IMR-90 (cell line): ENCODE results near the gene MYL10. TPM values are rescaled to one million over a fixed set of nuclear protein-coding genes. Genes with fewer than 3 reads are reported as not detected.
"Not testable (repeated sequence)": the region's sequence is repeated elsewhere in the genome, so short reads cannot be mapped to it uniquely, and the experiment has no call there.

Experiments used
- ATAC-seq: fragments of 200-7000 bp; cut with Tn5 transposase; 2 replicates; pipeline ENCODE4 v1.9.1; 2020; ENCODE audit warnings: low read depth, mild to moderate bottlenecking, moderate library complexity
- BruUV-seq: library from RNA; stranded (reverse); fragments of 400-500 nt; replicated peaks from 2 replicates; lab custom pipeline; 2021; lab: Mats Ljungman, UMichigan
- CTCF ChIA-PET: fragments of 300-600 bp; formaldehyde crosslinking; extraction: SDS; loops from one replicate; lab custom pipeline; 2021; ENCODE audit warnings: antibody characterized with exemption; lab: Yijun Ruan, JAX
- POLR2A ChIA-PET: fragments of 300-600 bp; sonication (Branson Sonifier 250); formaldehyde crosslinking; loops from one replicate; lab custom pipeline; 2022; ENCODE audit warnings: antibody characterized with exemption; ENCODE audit not compliant: unreplicated experiment; lab: Charles Lee
- DNase-seq: peaks from one replicate; pipeline ENCODE4 v3.0.0; 2013
- H2AFZ ChIP-seq: replicated peaks from 2 replicates; pipeline ENCODE3; 2013; ENCODE audit warnings: low read length, mild to moderate bottlenecking; ENCODE audit not compliant: poor library complexity
- H2AK5ac ChIP-seq: 2 replicates; pipeline ENCODE4 v1.6.1; 2013; ENCODE audit warnings: low read depth, low read length, inconsistent platforms
- H2AK9ac ChIP-seq: replicated peaks from 2 replicates; pipeline ENCODE3; 2013; ENCODE audit warnings: mild to moderate bottlenecking, low read depth, low read length, moderate library complexity; ENCODE audit not compliant: poor library complexity
- H2BK120ac ChIP-seq: 2 replicates; pipeline ENCODE4 v1.6.1; 2013; ENCODE audit warnings: low read depth, low read length, inconsistent platforms
- H2BK15ac ChIP-seq: 3 replicates; pipeline ENCODE4 v1.6.1; 2013; ENCODE audit warnings: low read depth, low read length, inconsistent platforms
- H2BK20ac ChIP-seq: 2 replicates; pipeline ENCODE4 v1.6.1; 2013; ENCODE audit warnings: low read depth, mild to moderate bottlenecking, inconsistent platforms, low read length, moderate library complexity
- H2BK5ac ChIP-seq: 2 replicates; pipeline ENCODE4 v1.6.1; 2013; ENCODE audit warnings: mild to moderate bottlenecking, low read depth, low read length, inconsistent platforms; ENCODE audit not compliant: poor library complexity, severe bottlenecking
- H3K14ac ChIP-seq: replicated peaks from 2 replicates; pipeline ENCODE4 v1.6.1; 2013; ENCODE audit warnings: low read depth, low read length, inconsistent platforms
- H3K18ac ChIP-seq: 2 replicates; pipeline ENCODE4 v1.6.1; 2013; ENCODE audit warnings: low read depth, low read length, control low read depth
- H3K23ac ChIP-seq: 2 replicates; pipeline ENCODE4 v1.6.1; 2013; ENCODE audit warnings: low read depth, low read length, inconsistent platforms
- H3K27ac ChIP-seq: 2 replicates; pipeline ENCODE4 v1.5.1; 2013; ENCODE audit warnings: mild to moderate bottlenecking, control low read depth, low read length; ENCODE audit not compliant: insufficient read depth
- H3K27me3 ChIP-seq: 2 replicates; pipeline ENCODE4 v1.6.1; 2013; ENCODE audit warnings: low read length; ENCODE audit not compliant: control insufficient read depth, insufficient read depth
- H3K36me3 ChIP-seq: 2 replicates; pipeline ENCODE4 v1.6.1; 2013; ENCODE audit warnings: low read length, mixed read lengths; ENCODE audit not compliant: control insufficient read depth, insufficient read depth
- H3K4ac ChIP-seq: 2 replicates; pipeline ENCODE4 v1.6.1; 2013; ENCODE audit warnings: low read depth, low read length, inconsistent platforms
- H3K4me1 ChIP-seq: 2 replicates; pipeline ENCODE4 v1.6.1; 2013; ENCODE audit warnings: low read length, mixed read lengths; ENCODE audit not compliant: control insufficient read depth, insufficient read depth
- H3K4me2 ChIP-seq: 2 replicates; pipeline ENCODE4 v1.6.1; 2013; ENCODE audit warnings: low read depth, mild to moderate bottlenecking, control low read depth, low read length, moderate library complexity
- H3K4me3 ChIP-seq: 2 replicates; pipeline ENCODE4 v1.5.1; 2013; ENCODE audit warnings: low read depth, mild to moderate bottlenecking, control low read depth, low read length, moderate library complexity; ENCODE audit not compliant: insufficient read depth
- H3K56ac ChIP-seq: 2 replicates; pipeline ENCODE4 v1.6.1; 2013; ENCODE audit warnings: low read length, inconsistent platforms; ENCODE audit not compliant: insufficient read depth; ENCODE audit errors: extremely low read depth
- H3K79me1 ChIP-seq, 2 experiments: 2 replicates each; pipeline ENCODE4 v1.6.1; 2013; ENCODE audit warnings: low read length in 2 of 2, inconsistent platforms in 1 of 2, low read depth in 1 of 2
- H3K9ac ChIP-seq: 2 replicates; pipeline ENCODE4 v1.6.1; 2013; ENCODE audit warnings: low read depth, low read length, control low read depth
- H3K9me1 ChIP-seq: 2 replicates; pipeline ENCODE4 v1.6.1; 2013; ENCODE audit warnings: low read length, inconsistent platforms; ENCODE audit not compliant: insufficient read depth
- H3K9me3 ChIP-seq: 2 replicates; pipeline ENCODE4 v1.6.1; 2013; ENCODE audit warnings: low read length; ENCODE audit not compliant: control insufficient read depth, insufficient read depth
- H4K20me1 ChIP-seq: 2 replicates; pipeline ENCODE4 v1.6.1; 2013; ENCODE audit warnings: low read length, inconsistent platforms; ENCODE audit not compliant: insufficient read depth
- H4K5ac ChIP-seq: 2 replicates; pipeline ENCODE4 v1.6.1; 2013; ENCODE audit warnings: mild to moderate bottlenecking, low read depth, low read length, control low read depth
- H4K8ac ChIP-seq, 2 experiments: 2 replicates each; pipeline ENCODE4 v1.6.1; 2013; ENCODE audit warnings: low read depth in 2 of 2, low read length in 2 of 2, control low read depth in 1 of 2, inconsistent platforms in 1 of 2
- H4K91ac ChIP-seq: 2 replicates; pipeline ENCODE4 v1.6.1; 2013; ENCODE audit warnings: low read depth, low read length, inconsistent platforms; ENCODE audit not compliant: insufficient read depth
- WGBS, 2 experiments: methylation state at CpG; one replicate each; pipeline versions ENCODE4 v1.1.5 to v1.1.7; 2013; ENCODE audit warnings: missing lambda C conversion rate in 2 of 2; ENCODE audit not compliant: insufficient read length in 1 of 2; ENCODE audit errors: extremely low coverage in 2 of 2; 5-methylcytosine and 5-hydroxymethylcytosine counted together
- dilution Hi-C: fragments of 300-500 bp; cut with HindIII; formaldehyde crosslinking; loops from one replicate; pipeline ENCODE4 v1.14.3; 2018; ENCODE audit warnings: low sequenced_read_pairs; ENCODE audit not compliant: unreplicated experiment
- in situ Hi-C: fragments of 300-500 bp; cut with MboI; formaldehyde crosslinking; loops from 3 replicates; pipeline ENCODE4 v1.14.3; 2019; ENCODE audit warnings: low sequenced_read_pairs, inconsistent platforms, mixed read lengths
- intact Hi-C: fragments of 100-400 bp; cut with micrococcal nuclease; formaldehyde crosslinking; loops from 2 replicates; pipeline ENCODE4 v1.10.0; 2022
- polyA plus RNA-seq, 3 experiments: library from polyadenylated mRNA; depleted of rRNA; stranded (reverse); fragments of >200 nt; gene quantifications; 2 replicates each; pipeline ENCODE4 v1.2.3, GENCODE V29; 2012; ENCODE audit warnings: low replicate concordance in 1 of 3
- total RNA-seq: library from RNA; depleted of rRNA; stranded (reverse); fragments of >200 nt; gene quantifications from 2 replicates; pipeline ENCODE4 v1.2.3, GENCODE V29; 2012

The MYL10 gene
- total and polyA plus RNA-seq, 2 of the 4 experiments (the other 2 are of a cell fraction): not detected

DNA sequence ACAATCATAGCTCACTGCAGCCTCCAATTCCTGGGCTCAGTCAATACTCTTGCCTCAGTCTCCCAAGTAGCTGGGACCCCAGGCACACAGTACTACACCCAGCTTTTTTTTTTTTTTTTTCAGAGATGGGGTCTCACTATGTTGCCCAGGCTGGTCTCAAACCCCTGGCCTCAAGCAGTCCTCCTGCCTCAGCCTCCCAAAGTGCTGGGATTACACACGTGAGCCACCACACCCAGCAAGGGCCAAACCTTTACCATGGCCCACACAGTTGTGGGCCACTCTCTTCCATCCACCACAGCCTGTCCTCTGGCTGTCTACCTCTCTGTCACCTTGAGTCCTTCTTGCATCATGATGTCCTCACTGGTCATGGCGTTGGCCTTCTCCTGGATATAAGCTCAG lies 24.2 kb downstream of the MYL10 start:
- H2BK120ac ChIP-seq, H3K4me2 ChIP-seq, H3K79me1 ChIP-seq, H3K56ac ChIP-seq, CTCF ChIA-PET, H4K20me1 ChIP-seq, H4K8ac ChIP-seq, H3K4ac ChIP-seq, H3K9ac ChIP-seq, H3K14ac ChIP-seq, dilution Hi-C loops, H2AK5ac ChIP-seq, H3K23ac ChIP-seq, H3K9me3 ChIP-seq, H4K5ac ChIP-seq, DNase-seq, H2BK20ac ChIP-seq, H2AK9ac ChIP-seq, H3K4me3 ChIP-seq, H2AFZ ChIP-seq, H2BK15ac ChIP-seq, H4K91ac ChIP-seq, H3K4me1 ChIP-seq, H2BK5ac ChIP-seq, H3K27ac ChIP-seq, H3K9me1 ChIP-seq, BruUV-seq, H3K36me3 ChIP-seq, H3K18ac ChIP-seq, ATAC-seq, POLR2A ChIA-PET: not testable (repeated sequence)
- intact Hi-C loops: loop anchor here (5.0 kb wide), 1 partner anchor 77 kb away; no protein-coding TSS in a partner anchor
- in situ Hi-C loops: loop anchor here (10.0 kb wide), 1 partner anchor 630 kb away; no protein-coding TSS in a partner anchor
- no CpG with 5 or more reads among the region's 2 CpGs for WGBS, 2 experiments
- peaks cover 17% of the 10 kb centered on the region; the same call in 1 of the 2 replicates for H3K27me3 ChIP-seq
